Measurements from ENCODE around the gene PAWR.

DNA sequence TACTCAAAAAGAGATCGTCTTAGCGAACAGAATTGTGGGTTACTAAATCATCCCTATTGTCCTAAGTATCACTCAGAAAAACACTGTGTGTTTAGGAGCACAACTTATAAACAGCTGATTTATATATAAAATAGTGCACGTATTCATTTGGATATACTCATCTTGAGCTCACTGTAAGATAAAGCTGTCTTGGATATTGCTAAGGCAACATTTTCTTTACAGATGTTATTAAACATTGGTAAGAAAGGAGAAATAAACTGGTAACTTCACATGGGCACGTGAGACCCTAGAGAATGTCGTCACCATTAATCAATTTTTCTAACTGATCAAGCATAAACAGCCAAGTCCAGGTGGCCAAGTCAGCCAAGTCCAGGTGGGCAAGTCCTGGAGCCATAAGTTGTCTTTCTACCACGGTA is 1.7 kb downstream of the PAWR start:
- TF ChIP-seq ZNF501 (tag by site-specific recombination; IDR thresholded peaks at IDR 0.05): no peak
- TF ChIP-seq ZNF335 (tag by site-specific recombination; conservative IDR thresholded peaks at IDR 0.05): peak; percentile 30
- TF ChIP-seq, protein P1, sequence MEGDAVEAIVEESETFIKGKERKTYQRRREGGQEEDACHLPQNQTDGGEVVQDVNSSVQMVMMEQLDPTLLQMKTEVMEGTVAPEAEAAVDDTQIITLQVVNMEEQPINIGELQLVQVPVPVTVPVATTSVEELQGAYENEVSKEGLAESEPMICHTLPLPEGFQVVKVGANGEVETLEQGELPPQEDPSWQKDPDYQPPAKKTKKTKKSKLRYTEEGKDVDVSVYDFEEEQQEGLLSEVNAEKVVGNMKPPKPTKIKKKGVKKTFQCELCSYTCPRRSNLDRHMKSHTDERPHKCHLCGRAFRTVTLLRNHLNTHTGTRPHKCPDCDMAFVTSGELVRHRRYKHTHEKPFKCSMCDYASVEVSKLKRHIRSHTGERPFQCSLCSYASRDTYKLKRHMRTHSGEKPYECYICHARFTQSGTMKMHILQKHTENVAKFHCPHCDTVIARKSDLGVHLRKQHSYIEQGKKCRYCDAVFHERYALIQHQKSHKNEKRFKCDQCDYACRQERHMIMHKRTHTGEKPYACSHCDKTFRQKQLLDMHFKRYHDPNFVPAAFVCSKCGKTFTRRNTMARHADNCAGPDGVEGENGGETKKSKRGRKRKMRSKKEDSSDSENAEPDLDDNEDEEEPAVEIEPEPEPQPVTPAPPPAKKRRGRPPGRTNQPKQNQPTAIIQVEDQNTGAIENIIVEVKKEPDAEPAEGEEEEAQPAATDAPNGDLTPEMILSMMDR (tag by site-specific recombination; IDR thresholded peaks at IDR 0.05): no peak
- no peak for TF ChIP-seq GLI4 (tag by site-specific recombination; IDR thresholded peaks at IDR 0.05)
- TF ChIP-seq ZNF184 (tag by site-specific recombination; IDR thresholded peaks at IDR 0.05): no peak
- no peak for TF ChIP-seq TCF7L2 (IDR thresholded peaks at IDR 0.05; ENCODE audit: borderline replicate concordance, low read depth, low read length)
- no peak for TF ChIP-seq ZNF174 (tag by site-specific recombination; IDR thresholded peaks at IDR 0.05)
- no peak for TF ChIP-seq ZNF513 (tag by site-specific recombination; IDR thresholded peaks at IDR 0.05)
- TF ChIP-seq RBAK (tag by site-specific recombination; IDR thresholded peaks at IDR 0.05): no peak
- TF ChIP-seq ZNF670 (tag by site-specific recombination; IDR thresholded peaks at IDR 0.05; ENCODE audit: low read depth): no peak
- no peak for TF ChIP-seq REST (tag by site-specific recombination; IDR thresholded peaks at IDR 0.05)
- no peak for TF ChIP-seq ZNF600 (tag by site-specific recombination; IDR thresholded peaks at IDR 0.05)
- TF ChIP-seq ZNF302 (tag by site-specific recombination; IDR thresholded peaks at IDR 0.05; ENCODE audit: low read depth): no peak
